Middle frontal gyrus (tissue), 1 donor: ENCODE data around the gene TOGARAM2.

Source experiments
- DNase-seq: peaks from one replicate; pipeline ENCODE4 v3.0.0-alpha.2; 2015; ENCODE audit warnings: low spot score; ENCODE audit errors: extremely low spot score

Gene TOGARAM2

DNA sequence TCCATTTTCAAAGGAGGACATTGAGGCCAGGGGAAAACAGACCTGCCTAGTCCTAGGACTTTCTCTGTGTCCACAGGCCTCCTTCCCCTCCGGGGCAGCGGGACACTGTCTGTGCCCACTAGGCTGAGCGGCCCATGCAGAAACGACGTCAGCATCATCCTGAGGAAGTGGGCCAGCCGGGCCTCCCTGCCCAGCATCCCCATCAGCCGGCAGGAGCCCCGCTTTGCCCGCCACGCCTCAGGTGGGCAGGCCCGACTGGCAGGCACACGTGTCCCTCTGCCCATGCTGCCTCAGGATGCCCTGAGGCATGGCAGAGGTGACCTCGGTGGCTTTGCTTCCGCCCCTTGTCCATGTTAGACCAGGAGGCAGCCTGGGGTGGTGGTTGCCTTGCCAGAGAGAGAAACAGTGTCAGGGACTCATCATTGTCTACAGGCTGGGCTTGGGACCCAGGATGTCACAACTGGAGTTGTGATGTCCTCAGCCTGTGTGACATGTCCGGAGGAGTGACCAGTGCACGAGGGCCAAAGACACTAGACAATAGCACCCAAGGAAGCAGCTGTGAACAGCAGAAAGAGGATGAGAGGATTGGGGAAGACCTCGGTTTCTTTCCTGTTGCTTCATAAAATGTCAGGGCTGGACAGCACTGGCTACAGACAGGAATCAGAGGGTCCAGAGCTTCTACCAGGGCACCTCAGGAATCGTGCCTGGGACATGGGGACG lies 36.8 kb downstream of the TOGARAM2 start:
- DNase-seq: no peak

- no peak for DNase-seq
Measured at GRCh38 chr2:29021886-29022285, 40.8 kb downstream of the TOGARAM2 start.

GRCh38 chr2:29022679-29023078 lies 41.6 kb downstream of the TOGARAM2 start:
- no peak for DNase-seq

DNA sequence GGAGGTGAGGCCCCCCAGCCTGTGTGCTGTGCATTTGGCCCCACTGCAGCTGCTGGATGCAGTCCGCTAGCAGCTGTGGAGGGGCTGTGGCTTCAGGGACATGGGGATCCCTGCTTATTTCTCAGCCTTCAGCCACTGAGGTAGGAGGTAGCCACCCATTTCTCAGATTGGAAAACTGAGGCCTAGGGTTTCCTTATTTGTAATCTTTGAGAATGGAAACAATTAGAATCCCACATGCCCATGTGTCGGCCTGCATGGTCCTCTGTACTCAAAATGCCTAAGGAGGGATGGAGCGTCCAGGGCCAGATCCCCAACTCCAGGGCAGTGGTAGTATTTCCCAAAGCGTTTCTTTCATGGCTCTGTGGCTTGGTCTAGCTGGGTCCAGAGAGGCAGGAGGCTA lies 42.1 kb downstream of the TOGARAM2 start:
- DNase-seq: no peak

DNA sequence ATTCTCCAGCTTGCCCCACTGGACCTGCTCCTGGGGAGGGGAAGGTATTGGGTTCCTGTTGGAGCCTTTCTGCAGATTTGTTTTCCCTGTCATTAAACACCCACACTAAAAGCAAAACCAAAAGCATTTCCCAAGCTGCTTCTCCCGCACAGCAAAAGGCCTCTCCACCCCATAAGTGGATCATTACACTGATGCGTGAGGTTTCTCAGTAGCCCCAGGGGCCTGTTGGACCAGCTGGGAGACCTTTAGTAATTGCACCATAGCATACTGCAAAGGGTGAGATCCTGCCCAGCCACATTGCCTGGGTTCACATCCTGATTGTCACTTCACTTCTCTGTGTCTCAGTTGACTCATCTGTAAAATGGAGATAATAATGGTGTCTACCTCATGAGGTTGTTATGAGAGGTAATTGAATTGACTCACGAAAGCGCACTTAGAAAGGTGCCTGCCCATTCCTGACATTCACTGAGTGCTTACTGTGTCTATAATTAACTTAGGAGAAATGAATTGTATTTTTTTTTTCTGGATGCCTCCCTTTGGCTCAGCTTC lies 43.9 kb downstream of the TOGARAM2 start:
- no peak for DNase-seq

DNA sequence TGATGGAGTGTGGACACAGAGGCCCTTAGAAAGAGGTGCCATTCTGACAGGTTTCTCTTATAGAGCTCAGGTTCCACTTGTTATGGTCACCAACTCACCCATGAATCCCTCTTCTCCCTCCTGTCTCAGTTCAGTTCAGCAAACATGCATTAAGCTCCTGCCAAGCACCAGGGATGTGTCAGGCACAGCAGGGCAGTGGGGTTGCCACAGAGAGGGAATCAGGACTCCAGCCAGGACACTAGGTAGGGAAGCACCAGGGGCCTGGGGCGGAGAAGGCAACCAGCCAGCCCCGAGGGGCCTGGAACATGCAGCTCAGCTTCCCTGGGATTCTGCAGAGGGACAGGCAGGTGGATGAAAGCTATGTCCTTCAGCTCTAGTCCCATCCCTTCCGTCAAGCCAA lies 44.6 kb downstream of the TOGARAM2 start:
- no peak for DNase-seq

DNA sequence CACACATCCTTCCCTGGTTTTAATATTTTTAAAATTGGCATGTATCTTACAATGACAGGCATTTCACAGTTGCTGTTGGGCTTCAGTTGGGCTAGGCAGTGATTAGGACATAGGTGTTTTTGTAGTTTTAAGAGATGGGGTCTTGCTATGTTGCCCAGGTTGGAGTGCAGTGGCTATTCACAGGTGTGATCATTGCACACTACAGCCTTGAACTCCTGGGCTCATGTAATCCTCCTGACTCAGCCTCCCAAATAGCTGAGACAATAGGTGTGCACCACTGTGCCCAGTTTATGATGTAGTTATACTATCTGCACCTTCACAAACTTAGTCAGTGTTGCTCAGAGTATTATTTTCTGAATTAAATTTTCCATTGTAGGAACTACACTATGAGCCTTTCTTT lies 49.9 kb downstream of the TOGARAM2 start:
- DNase-seq: no peak

GRCh38 chr2:29032189-29032588 lies 51.1 kb downstream of the TOGARAM2 start:
- no peak for DNase-seq

GRCh38 chr2:29033172-29033571 lies 52.1 kb downstream of the TOGARAM2 start:
- no peak for DNase-seq

GRCh38 chr2:29033656-29034055 lies 52.6 kb downstream of the TOGARAM2 start:
- DNase-seq: no peak

GRCh38 chr2:29035016-29035745 lies 54.1 kb downstream of the TOGARAM2 start:
- no peak for DNase-seq

- no peak for DNase-seq
Measured at GRCh38 chr2:29039718-29040480, 58.8 kb downstream of the TOGARAM2 start.

- DNase-seq: no peak
Measured at GRCh38 chr2:29040552-29040951, 59.5 kb downstream of the TOGARAM2 start.

- no peak for DNase-seq
Measured at GRCh38 chr2:29041161-29041660, 60.1 kb downstream of the TOGARAM2 start.

GRCh38 chr2:29042561-29043075 lies 61.5 kb downstream of the TOGARAM2 start:
- DNase-seq: peak; percentile 20

DNA sequence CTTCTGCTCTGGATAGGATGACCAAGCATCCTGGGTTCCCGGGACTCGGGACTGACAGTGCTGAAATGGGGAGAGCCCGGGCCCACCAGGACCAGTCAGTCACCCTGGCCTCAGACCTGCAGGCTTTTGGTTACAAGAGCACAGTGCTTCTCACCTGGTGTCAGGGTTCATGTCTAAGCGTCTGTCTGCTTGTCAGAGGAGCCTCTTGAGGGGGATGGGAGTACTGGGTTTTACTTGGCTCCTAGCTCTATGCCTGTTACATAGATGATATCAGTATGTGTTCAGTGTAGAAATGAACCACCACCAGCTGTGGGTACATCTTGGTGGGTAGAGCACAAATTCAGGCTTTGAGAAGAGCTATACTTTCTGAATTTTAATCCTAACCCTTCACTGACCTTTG lies 63.4 kb downstream of the TOGARAM2 start:
- no peak for DNase-seq

GRCh38 chr2:29046321-29046720 lies 65.2 kb downstream of the TOGARAM2 start:
- DNase-seq: no peak

DNA sequence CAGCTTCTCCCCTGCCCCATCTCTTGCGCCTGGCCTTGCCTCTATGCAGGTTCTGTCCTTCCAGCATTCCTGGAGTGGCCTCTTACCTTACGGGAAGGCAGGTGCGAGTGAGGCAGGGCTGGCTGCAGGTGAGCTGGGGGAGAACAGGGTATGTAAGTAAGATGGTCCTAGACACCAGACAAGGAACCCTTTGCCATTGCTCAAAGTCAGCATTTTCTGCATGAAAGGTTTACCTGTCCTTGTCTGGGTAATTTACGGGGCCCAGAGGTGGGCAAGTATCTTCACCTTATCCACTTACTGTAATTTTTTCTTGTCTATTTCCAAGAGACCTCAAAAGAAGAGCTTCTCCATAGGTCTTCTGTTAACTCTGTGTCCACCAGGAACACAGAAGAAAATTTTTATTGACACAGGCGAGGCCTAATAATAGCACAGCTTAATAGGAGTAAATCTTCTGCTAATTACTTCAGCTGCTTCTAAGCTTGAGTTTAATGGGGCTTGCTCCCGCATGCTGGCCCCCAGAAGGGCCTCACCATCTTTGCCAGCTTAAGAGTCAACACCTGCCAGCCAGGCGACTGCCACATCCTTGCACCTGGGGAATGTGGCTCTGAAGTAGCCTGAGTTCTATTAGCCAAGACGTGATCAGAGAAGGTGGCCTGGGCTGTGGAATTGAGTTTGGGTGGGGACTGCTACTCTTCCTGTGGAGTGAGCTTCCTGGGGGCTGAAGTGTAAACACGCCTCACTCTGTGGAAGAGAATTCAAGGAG lies 66.2 kb downstream of the TOGARAM2 start:
- DNase-seq: no peak

GRCh38 chr2:29050591-29050990 lies 69.5 kb downstream of the TOGARAM2 start:
- DNase-seq: no peak

DNA sequence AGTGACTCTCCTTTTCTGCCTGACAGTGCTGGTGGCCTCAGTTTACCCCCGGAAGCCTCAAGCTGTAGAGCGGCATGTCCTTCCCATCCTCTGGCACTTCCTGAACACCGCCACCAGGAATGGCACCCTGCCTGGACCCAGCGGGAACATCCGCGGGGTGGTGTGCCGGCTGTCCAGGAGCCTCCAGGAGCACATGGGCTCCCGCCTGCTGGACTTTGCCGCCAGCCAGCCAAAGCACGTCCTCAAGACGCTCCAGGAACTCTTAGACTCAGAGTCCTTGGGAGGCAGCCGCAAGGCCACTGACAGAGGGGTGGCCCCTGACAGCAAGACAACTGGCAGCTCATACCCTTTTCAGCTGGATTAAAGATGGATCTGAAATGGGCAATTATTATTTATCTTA lies 70.6 kb downstream of the TOGARAM2 start:
- DNase-seq: no peak

DNA sequence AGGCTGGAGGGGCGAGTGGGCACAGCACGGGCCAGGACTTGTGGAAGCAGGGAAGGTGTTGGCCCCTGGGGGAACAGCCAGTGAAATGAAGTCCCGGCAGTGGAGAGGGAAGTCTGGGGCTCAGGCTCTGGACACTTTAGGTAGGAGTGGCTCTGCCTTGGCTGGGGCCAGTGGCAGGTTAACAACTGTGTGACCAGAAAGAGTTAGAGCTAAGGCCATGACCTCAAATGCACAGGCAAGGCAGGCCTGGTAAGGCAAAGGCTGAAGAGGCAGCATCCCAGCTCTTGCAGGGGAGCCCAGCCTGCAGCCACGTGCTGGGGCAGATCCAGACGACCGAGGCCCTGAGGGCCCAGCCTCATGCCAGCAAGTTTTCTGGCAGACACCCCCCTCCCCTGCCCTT lies 71.7 kb downstream of the TOGARAM2 start:
- DNase-seq: no peak
